Measurements from ENCODE around the gene ALDH3A1.

- TF ChIP-seq CTCF (IDR thresholded peaks at IDR 0.05), result no peak
- TF ChIP-seq POLR2A (IDR thresholded peaks at IDR 0.05), result no peak
These were observed 20.1 kb upstream of the ALDH3A1 start for GRCh38 chr17:19768046-19768782.
